Measurements from ENCODE around the gene CRB2.
A peak's percentile ranks its signal among the peaks of the same experiment; 100 is the strongest.

The CRB2 gene

DNA sequence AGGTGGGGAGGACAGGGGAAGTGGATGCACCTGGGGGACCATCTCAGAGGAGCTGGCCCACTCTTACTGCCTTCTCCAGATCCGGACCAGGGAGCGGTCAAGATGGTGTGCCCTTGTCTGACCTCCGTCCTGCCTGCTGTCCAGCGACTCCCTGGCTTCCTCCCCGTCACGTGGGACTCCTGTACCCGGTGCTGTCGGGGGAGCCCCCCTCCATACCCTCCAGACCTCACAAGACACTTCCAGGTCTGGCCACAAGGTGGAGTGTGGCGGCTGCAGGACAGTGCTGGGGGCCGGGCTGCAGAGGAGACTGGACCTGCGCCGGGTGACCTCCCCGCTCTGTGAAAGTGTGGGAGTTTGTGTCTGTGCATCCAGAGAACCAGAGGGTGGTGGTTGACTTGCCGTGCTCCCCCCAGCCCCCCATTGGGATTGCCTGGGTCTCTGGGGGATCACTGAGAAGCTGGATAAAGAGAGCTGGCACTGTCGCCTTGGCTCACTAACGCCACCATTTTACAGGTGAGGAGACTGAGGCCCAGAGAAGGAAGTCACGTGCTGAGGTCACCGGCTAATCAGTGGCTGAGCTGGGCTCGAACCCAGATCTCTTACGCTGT, 1.9 kb upstream of the CRB2 start:
- DNase-seq (ENCODE audit: low read depth) = no peak
- peak; percentile 79 for TF ChIP-seq CTCF (IDR thresholded peaks at IDR 0.05; ENCODE audit: control insufficient read depth, extremely low read depth, insufficient read depth)
- no peak overlapping the region for H3K4me3 ChIP-seq (ENCODE audit: low read depth, low read length)

GRCh38 chr9:123354806-123355508, 1.0 kb upstream of the CRB2 start:
- no peak overlapping the region for H3K4me3 ChIP-seq (ENCODE audit: low read depth, low read length)
- no peak for DNase-seq (ENCODE audit: low read depth)
- no peak for TF ChIP-seq CTCF (IDR thresholded peaks at IDR 0.05; ENCODE audit: control insufficient read depth, extremely low read depth, insufficient read depth)

DNA sequence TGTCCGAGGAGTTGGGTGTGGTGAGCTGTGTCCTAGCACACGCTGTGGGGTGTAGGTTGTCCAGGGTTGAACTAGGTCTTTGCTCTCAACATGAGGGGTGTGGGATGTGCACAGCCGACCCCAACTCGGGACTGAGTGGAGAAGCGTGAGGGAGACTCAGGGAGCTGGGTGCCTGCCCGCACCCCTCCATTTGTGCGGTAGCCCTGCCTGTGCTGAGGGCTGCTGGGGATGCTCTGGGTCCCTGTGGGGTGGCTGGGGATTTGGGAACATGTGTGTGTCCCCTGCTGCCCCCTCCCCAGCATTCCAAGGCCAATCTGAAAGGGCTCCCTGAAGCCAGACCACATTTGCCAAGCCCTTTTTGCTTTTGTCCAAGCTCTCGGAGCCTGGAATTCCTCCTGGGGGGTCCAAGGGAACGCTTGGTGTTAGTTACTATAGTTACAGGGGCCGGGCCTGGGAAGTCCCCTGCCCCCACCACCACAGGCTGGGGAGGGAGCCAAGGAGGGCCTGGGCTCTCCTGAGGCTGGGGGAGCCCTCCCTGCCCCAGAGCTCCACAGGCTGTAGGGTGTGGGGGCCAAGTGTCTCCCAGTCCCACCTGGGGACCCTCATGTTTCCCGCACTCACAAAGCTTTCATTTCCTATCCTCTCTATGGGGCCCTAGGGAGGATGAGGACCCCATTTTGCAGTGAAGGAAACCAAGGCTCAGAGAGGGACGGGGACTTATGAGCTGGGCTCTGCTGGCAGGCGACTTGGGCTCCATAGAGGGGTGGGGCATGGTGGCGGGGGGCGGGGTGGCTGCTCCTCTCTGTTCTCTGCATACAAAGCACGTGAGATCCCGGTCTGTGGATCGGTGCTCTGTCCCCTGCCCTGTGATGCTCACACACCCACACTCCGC, 1.1 kb downstream of the CRB2 start:
- H3K4me3 ChIP-seq (ENCODE audit: low read depth, low read length) = no peak overlapping the region
- TF ChIP-seq CTCF (IDR thresholded peaks at IDR 0.05; ENCODE audit: control insufficient read depth, extremely low read depth, insufficient read depth) = no peak
- no peak for DNase-seq (ENCODE audit: low read depth)

DNA sequence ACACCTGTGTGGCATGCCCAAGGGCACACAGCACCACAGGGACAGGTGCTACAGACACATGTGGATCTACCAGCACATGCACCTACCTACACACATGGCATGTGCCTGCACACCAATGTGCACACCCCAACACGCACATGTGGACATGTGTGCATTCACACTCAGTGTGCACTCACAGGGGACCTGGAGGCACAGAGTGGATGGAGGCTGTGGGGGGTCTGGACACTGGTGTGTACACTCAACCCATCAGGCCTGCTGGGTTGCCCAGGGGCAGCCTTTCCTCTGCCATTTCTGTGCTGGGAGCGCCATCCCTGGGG, 1.7 kb downstream of the CRB2 start:
- no peak overlapping the region for H3K4me3 ChIP-seq (ENCODE audit: low read depth, low read length)
- DNase-seq (ENCODE audit: low read depth) = no peak
- TF ChIP-seq CTCF (IDR thresholded peaks at IDR 0.05; ENCODE audit: control insufficient read depth, extremely low read depth, insufficient read depth) = no peak

- H3K4me3 ChIP-seq (ENCODE audit: low read depth, low read length) = no peak overlapping the region
- no peak for DNase-seq (ENCODE audit: low read depth)
- no peak for TF ChIP-seq CTCF (IDR thresholded peaks at IDR 0.05; ENCODE audit: control insufficient read depth, extremely low read depth, insufficient read depth)
Observed at GRCh38 chr9:123358181-123358905, 2.3 kb downstream of the CRB2 start.

- no peak for TF ChIP-seq CTCF (IDR thresholded peaks at IDR 0.05; ENCODE audit: control insufficient read depth, extremely low read depth, insufficient read depth)
- no peak for DNase-seq (ENCODE audit: low read depth)
- H3K4me3 ChIP-seq (ENCODE audit: low read depth, low read length) = no peak overlapping the region
Observed at GRCh38 chr9:123359106-123359505, 3.1 kb downstream of the CRB2 start.

All from LNCaP clone FGC (cell line).